Parathyroid adenoma (tissue), 2 donors: ENCODE measurements around the gene RYR1.

ENCODE experiments used
- H2AFZ ChIP-seq: fragments of 300-600 bp; sonication (generic); one replicate; pipeline ENCODE4 v1.7.0; 2017; ENCODE audit warnings: antibody characterized with exemption, mild to moderate bottlenecking
- H3K27ac ChIP-seq: fragments of 300-600 bp; sonication (generic); one replicate; pipeline ENCODE4 v1.7.0; 2017
- H3K27me3 ChIP-seq: fragments of 300-600 bp; sonication (generic); one replicate; pipeline ENCODE4 v1.7.0; 2017; ENCODE audit warnings: low read length; ENCODE audit not compliant: control insufficient read depth, insufficient read depth
- H3K36me3 ChIP-seq: fragments of 300-600 bp; sonication (generic); one replicate; pipeline ENCODE4 v1.7.0; 2017; ENCODE audit warnings: low read length; ENCODE audit not compliant: control insufficient read depth, insufficient read depth
- H3K4me1 ChIP-seq: fragments of 300-600 bp; sonication (generic); one replicate; pipeline ENCODE4 v1.7.0; 2017; ENCODE audit warnings: control low read depth
- H3K4me2 ChIP-seq: fragments of 300-600 bp; sonication (generic); one replicate; pipeline ENCODE4 v1.7.0; 2017; ENCODE audit warnings: low read length
- H3K4me3 ChIP-seq: fragments of 300-600 bp; sonication (generic); one replicate; pipeline ENCODE4 v1.7.0; 2017; ENCODE audit warnings: low read depth, low read length
- H3K79me2 ChIP-seq: fragments of 300-600 bp; sonication (generic); one replicate; pipeline ENCODE4 v1.7.0; 2017; ENCODE audit warnings: control low read depth
- H3K9ac ChIP-seq: fragments of 300-600 bp; sonication (generic); one replicate; pipeline ENCODE4 v1.7.0; 2017; ENCODE audit warnings: mild to moderate bottlenecking
- H3K9me3 ChIP-seq: fragments of 300-600 bp; sonication (generic); one replicate; pipeline ENCODE4 v1.7.0; 2017; ENCODE audit warnings: low read length; ENCODE audit not compliant: control insufficient read depth
- CTCF ChIP-seq: fragments of 300-600 bp; sonication (generic); IDR thresholded peaks from one replicate; pipeline ENCODE4 v1.7.0; 2017; ENCODE audit warnings: antibody characterized with exemption, mild to moderate bottlenecking
- donor health status: primary hyperparathyroidism.

The RYR1 gene

GRCh38 chr19:38486731-38487336 is 53.3 kb downstream of the RYR1 start:
- H3K4me3 ChIP-seq = no peak overlapping the region
- no peak overlapping the region for H3K27ac ChIP-seq
- no peak overlapping the region for H2AFZ ChIP-seq
- no peaks in the 10 kb centered on the region for H3K79me2 ChIP-seq
- TF ChIP-seq CTCF = no peak
- H3K9ac ChIP-seq = no peak overlapping the region
- H3K36me3 ChIP-seq = no peaks in the 10 kb centered on the region
- no peaks in the 10 kb centered on the region for H3K9me3 ChIP-seq
- no peaks in the 10 kb centered on the region for H3K4me1 ChIP-seq
- no peaks in the 10 kb centered on the region for H3K27me3 ChIP-seq
- no peak overlapping the region for H3K4me2 ChIP-seq

- TF ChIP-seq CTCF = no peak
- no peak overlapping the region for H3K4me2 ChIP-seq
- H3K9ac ChIP-seq = no peak overlapping the region
- H3K79me2 ChIP-seq = no peaks in the 10 kb centered on the region
- H3K4me3 ChIP-seq = no peak overlapping the region
- no peaks in the 10 kb centered on the region for H3K4me1 ChIP-seq
- no peaks in the 10 kb centered on the region for H3K27me3 ChIP-seq
- no peaks in the 10 kb centered on the region for H3K36me3 ChIP-seq
- no peaks in the 10 kb centered on the region for H3K9me3 ChIP-seq
- H3K27ac ChIP-seq = no peak overlapping the region
- no peak overlapping the region for H2AFZ ChIP-seq
Observed at GRCh38 chr19:38488096-38488495, 54.6 kb downstream of the RYR1 start.

- no peak overlapping the region for H2AFZ ChIP-seq
- H3K9ac ChIP-seq = no peak overlapping the region
- no peaks in the 10 kb centered on the region for H3K36me3 ChIP-seq
- H3K4me3 ChIP-seq = no peak overlapping the region
- H3K27me3 ChIP-seq = no peaks in the 10 kb centered on the region
- no peaks in the 10 kb centered on the region for H3K4me1 ChIP-seq
- no peaks in the 10 kb centered on the region for H3K79me2 ChIP-seq
- no peak overlapping the region for H3K27ac ChIP-seq
- TF ChIP-seq CTCF = no peak
- H3K4me2 ChIP-seq = no peak overlapping the region
- H3K9me3 ChIP-seq = no peaks in the 10 kb centered on the region
Observed at GRCh38 chr19:38488776-38489481, 55.4 kb downstream of the RYR1 start.

GRCh38 chr19:38490861-38491260 is 57.4 kb downstream of the RYR1 start:
- H2AFZ ChIP-seq = no peak overlapping the region
- no peaks in the 10 kb centered on the region for H3K79me2 ChIP-seq
- no peaks in the 10 kb centered on the region for H3K9me3 ChIP-seq
- H3K4me3 ChIP-seq = no peak overlapping the region
- H3K4me2 ChIP-seq = no peak overlapping the region
- no peaks in the 10 kb centered on the region for H3K36me3 ChIP-seq
- no peak overlapping the region for H3K9ac ChIP-seq
- TF ChIP-seq CTCF = no peak
- H3K27ac ChIP-seq = no peak overlapping the region
- H3K4me1 ChIP-seq = no peaks in the 10 kb centered on the region
- H3K27me3 ChIP-seq = no peaks in the 10 kb centered on the region
